HG02852 (cell line): ENCODE data around the gene NEK10.
A peak's percentile ranks its signal among the peaks of the same experiment; 100 is the strongest.
"Not testable (repeated sequence)": the region's sequence is repeated elsewhere in the genome, so short reads cannot be mapped to it uniquely, and the experiment has no call there.

Source experiments
- ATAC-seq: cut with Tn5 transposase; IDR thresholded peaks from one replicate; pipeline ENCODE4 v1.9.1; 2021; ENCODE audit warnings: mild to moderate bottlenecking, moderate library complexity; ENCODE audit not compliant: unreplicated experiment

The NEK10 gene

DNA sequence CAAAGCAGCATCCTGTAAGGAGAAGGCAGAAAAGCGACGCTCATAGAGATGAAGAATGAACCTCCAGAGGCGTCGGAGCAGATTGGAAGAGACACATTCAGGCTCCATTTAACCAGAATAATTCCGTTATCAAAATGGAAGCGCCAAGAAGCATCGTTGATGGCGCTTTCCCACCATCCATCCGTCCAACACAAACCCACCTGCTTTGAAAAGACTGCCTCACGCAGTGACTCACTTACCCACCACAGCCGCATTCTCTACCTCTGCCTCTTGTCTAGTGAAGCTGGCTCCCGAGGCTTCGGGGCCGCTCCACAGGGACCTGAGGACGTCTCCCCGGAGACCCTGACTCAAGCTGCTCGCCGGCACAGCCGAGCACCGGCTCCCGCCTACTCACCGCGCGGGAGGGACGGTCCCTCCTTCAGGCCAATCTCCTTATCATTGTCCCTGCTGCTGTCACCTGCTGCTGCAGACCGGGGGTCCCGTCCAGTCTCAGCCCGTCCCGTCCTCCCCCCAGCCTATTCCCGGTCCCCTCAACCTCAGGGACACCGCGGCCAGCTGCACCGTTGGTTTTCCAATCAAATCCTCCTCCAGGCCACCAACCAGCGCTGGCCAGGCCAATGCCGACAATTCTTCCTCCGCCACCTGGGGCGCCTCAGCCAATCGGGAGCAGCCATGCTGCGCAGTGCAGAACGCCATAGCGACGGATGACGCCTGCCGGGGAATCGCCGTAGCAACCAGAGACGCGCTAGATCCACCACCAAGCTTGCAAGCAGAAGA, at the start of gene NEK10:
NEK10 (minus strand) TSS at position 553 of the 777 bp plus-strand sequence. CDS start 16,501 bp downstream, outside the sequence.
- peak; percentile 100 for ATAC-seq

- ATAC-seq = no peak
These were observed 46.0 kb upstream of the NEK10 start for GRCh38 chr3:27415202-27415601.

GRCh38 chr3:27392950-27393679, 23.9 kb upstream of the NEK10 start:
- peak; percentile 77 for ATAC-seq

GRCh38 chr3:27392414-27392813, 23.2 kb upstream of the NEK10 start:
- not testable (repeated sequence) for ATAC-seq

- no peak for ATAC-seq
These were observed 22.6 kb upstream of the NEK10 start for GRCh38 chr3:27391796-27392195.

GRCh38 chr3:27387625-27388024, 18.4 kb upstream of the NEK10 start:
- no peak for ATAC-seq

GRCh38 chr3:27385504-27385903, 16.3 kb upstream of the NEK10 start:
- no peak for ATAC-seq

GRCh38 chr3:27384191-27384590, 15.0 kb upstream of the NEK10 start:
- no peak for ATAC-seq

DNA sequence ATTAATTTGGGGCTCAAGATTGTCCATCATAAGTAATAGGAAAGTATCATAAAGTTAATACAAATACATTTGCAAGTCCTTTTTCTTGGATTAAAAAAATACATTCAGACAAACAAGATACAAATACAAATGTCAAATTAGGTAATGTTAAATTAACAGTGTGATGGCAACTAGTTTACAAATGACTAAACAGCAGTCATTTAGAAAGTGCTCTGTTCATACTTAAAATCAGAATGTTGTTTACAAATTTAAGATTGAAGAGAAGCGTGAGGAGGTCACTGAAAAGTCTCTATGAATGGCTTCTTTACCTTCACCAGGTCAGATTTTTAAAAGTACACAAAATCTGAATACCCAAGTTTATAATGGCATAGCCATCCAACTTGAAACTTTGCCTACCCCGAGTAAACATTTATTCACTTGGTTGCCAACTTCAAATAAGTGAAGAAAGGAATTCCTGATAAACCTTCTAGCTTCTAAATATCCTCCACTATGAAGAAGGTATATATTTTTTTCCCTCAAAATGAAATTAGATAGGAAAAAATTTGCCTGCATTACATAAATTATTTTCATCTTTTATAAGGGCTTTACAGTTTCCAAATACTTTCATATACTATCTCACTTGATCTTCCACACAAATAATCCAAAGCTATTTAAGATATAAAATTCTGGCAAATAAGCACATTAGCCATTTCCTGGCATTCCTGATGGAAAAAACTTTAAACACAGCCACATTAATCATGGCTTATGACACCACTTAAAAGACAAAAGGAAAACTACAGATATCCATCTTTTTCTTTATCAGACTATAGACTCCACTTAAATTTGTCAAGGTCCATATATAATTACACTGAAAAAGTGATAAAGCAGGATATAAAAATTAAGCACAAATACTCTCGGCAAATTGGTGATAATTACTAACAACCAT, 11.5 kb upstream of the NEK10 start:
- ATAC-seq = peak; percentile 62

DNA sequence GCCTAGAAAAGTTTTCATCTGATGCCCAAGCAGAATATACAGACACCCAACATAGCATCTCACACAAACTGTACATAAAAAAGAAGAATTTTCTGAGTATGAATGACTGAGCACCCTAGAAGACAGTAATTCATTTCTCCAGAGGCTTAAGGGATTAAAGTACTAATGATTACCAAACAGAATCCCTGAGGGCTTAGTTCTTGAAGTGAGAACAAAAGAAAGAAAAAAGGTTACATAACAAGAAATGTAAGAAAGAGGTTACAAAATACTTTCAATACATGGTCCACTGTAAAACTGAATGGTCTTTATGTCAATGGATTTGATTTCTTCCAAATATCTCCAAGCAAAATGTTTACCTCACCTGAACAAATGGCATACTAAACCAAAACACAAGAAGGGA, 9.1 kb upstream of the NEK10 start:
- no peak for ATAC-seq

DNA sequence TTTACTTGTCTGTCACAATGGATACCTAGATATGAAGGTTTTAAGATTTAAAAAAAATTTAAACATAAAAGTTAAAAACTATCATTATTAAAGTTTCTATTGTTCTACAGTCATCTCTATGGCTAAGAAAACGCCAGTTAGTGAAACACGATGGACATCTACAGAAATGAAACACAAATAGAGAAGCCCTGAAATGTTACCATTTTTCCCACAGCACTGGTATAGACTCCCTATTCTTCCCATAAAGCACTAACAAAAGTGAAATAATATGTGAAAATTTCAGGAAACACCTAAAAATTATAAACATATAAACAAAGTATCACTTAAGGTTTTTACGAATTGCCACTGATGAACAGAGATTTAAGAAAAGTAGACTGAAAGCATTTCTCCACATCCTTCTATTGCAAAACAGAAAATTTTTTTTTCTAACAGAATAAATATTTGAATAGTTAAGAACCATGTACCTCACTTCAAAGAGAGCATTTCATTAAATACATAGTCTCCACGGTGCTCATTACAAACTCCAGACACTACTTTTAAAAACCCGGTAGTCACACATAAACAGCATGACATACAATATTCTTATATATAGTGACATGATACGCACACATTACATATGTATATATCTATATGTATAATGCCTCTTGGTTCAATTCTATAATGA, 7.1 kb upstream of the NEK10 start:
- ATAC-seq = no peak

- no peak for ATAC-seq
These were observed 3.1 kb downstream of the NEK10 start for GRCh38 chr3:27366062-27366591.

- peak; percentile 31 for ATAC-seq
These were observed 8.8 kb downstream of the NEK10 start for GRCh38 chr3:27360113-27361078.

- ATAC-seq = no peak
These were observed 10.8 kb downstream of the NEK10 start for GRCh38 chr3:27358372-27358771.

GRCh38 chr3:27357665-27358258, 11.4 kb downstream of the NEK10 start:
- ATAC-seq = peak; percentile 97

DNA sequence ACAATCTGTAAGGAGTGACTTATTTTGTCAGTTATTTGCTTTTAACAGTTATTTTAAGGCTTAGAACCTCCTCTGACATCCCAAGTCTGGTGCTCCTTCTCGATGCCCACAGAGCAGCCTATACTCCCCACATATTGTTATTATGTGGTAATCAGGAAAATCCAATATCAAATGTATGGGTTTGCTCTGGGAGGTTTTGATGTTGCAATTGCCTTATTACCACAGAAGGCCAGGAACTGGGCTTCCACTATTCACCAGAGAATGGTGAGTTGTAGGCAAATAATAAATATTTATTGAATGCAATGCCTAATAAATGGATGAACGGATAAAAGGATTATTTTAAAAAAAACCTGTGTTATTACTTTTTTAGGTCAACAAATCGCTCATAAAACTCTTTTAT, 12.2 kb downstream of the NEK10 start:
- no peak for ATAC-seq

DNA sequence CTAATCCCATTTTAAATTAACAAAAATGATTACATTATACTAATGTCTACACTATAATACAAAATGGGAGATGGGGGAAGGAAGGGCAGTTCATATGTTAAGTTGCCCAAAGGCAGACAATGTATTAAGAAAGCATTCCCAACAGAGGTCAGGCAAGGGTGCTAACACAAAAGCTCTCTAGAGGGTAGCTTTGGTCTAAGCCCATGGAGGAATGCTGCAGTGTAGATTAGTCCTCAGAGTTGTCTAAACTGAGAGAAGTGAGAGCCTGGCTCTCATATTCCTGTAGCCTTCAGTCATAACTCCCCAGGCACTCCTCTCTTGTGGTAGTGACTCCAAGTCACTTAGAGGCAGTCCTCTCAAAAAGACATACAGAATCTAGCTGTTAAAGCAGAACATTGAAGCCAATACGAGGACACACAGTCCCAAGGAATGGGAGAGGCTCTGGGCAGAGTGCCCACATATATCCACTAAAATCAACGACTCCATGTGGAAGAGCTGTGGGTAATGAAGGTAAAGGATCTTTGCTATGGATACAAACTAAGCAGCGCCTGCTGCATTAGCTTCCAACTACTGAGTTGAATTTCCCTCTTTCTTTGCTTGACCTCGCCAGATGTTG, 14.5 kb downstream of the NEK10 start:
- ATAC-seq = no peak

- no peak for ATAC-seq
These were observed 15.0 kb downstream of the NEK10 start for GRCh38 chr3:27354161-27354560.
